HG03457 (cell line): Measurements from ENCODE around the gene LCMT1.
"Not testable (repeated sequence)": the region's sequence is repeated elsewhere in the genome, so short reads cannot be mapped to it uniquely, and the experiment has no call there.

ENCODE experiments used
- ATAC-seq: cut with Tn5 transposase; IDR thresholded peaks from one replicate; pipeline ENCODE4 v1.9.1; 2021; ENCODE audit warnings: moderate number of reproducible peaks; ENCODE audit not compliant: unreplicated experiment

Gene LCMT1

GRCh38 chr16:25140459-25140858, 28.9 kb downstream of the LCMT1 start:
- no peak for ATAC-seq

- no peak for ATAC-seq
Observed at GRCh38 chr16:25141648-25142047, 30.1 kb downstream of the LCMT1 start.

DNA sequence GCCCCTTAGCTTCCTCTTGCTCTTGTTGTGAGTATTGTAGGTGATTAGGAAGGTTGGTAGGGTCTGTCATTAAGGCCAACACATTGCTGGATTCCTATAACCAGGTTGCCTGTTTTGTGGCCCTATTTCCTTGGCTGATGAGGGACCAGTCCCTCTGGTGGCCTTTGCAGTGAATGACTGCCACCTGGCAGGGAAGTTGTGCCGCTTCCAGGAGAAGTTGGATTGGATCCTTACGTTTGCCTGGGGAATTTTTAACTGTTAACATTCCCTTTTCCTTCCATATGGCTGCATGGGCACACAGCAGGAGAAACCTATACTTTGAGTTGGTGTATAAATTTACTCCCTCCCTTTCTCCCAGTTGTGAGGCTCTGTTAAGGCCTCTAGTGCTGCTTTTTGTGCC, 32.4 kb downstream of the LCMT1 start:
- ATAC-seq, result no peak

DNA sequence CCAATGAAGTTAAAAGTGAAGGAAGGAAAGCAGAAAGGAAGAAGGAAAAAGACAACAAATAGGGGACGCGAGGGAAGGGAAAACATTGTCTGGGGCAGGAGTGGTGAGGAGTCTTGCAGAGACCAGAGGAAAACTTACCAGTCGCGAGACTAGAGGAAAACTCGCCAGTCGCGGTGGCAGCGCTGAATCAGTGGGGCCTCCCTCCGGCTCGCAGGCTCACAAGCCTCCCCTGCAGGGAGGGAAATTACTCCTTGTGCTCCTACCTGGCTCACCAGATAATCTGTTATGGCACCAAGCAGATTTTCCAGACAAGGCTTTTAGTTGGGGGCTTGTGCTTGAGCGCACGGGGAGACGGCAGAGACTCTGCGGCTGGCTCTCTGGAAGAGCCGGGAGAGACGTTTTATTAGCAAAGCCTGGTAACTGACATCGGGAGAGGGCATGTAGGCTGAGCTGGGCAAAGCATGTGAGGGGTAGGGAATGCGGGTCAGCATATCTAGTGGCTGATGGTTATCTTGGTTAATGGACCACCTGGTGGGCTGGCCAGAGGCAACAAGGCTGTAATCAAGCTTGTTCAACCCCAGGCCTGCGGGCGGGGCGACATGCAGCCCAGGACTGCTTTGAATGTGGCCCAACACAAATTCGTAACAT, 37.1 kb downstream of the LCMT1 start:
- ATAC-seq, result no peak

GRCh38 chr16:25151996-25152395, 40.5 kb downstream of the LCMT1 start:
- no peak for ATAC-seq

DNA sequence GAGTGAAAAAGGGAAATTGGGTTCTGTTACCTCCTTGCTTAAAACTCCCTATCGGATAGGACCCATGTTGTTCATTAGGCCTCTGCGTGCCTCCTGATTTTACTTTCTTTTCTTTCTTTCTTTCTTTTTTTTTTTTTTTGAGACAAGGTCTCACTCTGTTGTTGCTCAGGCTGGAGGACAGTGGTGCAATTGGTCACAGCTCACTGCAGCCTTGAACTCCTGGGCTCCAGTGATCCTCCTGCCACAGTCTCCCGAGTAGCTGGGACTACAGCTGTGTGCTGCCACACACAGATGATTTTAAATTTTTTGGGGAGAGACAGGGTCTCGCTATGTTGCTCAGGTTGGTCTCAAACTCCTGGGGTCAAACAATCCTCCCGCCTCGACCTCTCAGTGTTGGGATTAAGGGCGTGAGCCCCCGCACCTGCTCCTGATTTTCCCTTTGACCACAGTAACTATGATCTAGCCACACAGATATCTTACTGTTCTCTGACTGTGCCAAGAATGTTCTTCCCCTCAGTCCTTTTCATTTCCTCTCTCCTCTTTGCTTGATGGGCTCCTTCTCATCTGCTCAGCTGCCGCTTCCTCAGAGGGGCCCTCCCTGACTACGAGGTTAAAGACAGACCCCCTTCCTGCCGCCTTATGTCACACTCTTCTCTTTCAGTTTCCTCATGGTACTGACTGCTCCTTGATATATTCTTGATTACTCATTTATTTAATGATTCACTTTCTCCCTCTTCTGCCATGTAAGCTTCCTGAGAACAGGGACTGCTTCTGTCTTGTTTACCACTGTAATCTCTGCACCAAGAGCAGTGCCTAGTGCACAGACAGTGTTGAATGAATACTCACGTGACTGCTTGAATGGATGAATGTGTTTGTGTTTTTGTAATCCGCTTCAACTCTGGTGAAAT, 44.3 kb downstream of the LCMT1 start:
- ATAC-seq, result no peak

DNA sequence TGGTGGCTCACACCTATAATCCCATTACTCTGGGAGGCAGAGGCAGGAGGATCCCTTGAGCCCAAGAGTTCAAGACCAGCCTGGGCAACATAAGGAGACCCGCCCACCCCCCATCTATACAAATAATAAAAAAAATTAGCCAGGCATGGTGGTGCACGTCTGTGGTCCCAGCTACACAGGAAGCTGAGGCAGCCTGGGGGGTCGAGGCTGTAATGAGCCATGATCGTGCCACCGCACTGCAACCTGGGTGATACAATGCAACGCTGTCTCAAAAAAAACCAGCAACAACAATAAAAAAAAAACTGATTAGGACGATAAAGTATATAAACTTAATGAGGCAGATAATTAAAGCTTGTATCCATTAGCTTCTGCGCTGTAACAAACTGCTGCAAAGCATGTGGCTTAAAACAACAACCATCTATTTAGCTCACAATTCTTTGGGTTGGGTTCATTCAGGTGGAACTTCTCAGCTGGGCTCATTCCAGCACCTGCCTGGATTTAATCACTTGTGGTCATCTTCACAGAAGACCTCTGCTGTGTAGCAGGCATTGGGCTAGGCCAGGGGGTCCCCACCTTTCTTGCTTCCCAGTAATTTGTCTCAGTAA, 45.8 kb downstream of the LCMT1 start:
- ATAC-seq, result no peak

DNA sequence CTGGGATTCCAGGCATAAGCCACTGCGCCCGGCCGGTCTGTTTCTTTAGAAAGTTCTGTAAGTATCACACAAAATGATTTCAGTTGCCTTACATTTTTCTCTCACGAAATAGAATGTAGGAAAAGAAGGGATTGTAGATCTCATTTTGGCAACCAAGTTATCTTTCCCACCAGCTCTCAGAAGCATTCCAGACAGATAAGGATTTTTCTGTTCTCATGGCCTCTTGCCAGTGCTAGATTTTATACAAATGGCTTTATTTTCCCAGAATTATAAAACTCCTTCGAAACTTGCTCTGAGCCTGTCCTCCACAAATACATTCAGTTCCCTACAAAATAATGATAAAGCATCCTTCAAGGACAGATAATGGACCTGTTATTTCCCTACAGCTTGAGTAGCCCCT, 46.9 kb downstream of the LCMT1 start:
- ATAC-seq, result no peak

DNA sequence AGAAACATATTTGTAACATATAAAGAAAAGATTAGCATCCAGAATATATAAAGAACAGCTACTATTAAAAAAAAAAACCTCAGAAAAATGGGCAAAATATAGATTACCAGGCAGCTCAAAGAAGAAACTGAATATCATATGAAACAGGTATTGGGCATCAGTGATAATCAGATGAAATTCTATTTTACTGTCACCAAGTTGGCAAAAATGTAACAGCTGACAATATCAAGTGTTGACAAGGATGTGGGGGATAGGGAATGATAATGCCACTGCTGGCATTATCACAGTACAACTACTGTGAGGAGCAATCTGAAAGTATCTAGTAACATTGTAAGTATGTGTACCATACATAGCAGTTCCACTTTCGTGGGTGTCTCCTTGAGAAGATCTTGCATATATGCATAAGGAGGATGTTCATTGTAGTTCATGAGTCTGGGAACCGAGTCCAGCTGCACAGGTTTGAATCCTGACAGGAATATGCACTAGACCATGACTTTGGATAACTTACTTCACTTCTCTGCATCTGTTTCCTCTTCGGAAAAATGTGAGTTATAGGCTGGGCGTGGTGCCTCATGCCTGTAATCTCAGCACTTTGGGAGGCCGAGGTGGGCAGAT, 50.3 kb downstream of the LCMT1 start:
- ATAC-seq, result no peak

- ATAC-seq, result no peak
Observed at GRCh38 chr16:25163683-25164082, 52.1 kb downstream of the LCMT1 start.

GRCh38 chr16:25165284-25165683, 53.7 kb downstream of the LCMT1 start:
- no peak for ATAC-seq

DNA sequence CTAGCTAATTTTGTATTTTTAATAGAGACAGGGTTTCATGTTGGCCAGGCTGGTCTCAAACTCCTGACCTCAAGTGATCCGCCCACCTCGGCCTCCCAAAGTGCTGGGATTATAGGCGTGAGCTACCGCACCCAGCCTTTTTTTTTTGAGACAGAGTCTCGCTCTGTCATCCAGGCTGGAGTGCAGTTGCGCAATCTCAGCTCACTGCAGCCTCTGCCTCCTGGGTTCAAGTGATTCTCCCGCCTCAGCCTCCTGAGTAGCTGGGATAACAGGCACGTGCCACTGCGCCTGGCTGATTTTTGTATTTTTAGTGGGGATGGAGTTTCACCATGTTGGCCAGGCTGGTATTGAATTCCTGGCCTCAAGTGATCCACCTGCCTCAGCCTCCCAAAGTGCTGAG, 56.4 kb downstream of the LCMT1 start:
- ATAC-seq, result not testable (repeated sequence)

DNA sequence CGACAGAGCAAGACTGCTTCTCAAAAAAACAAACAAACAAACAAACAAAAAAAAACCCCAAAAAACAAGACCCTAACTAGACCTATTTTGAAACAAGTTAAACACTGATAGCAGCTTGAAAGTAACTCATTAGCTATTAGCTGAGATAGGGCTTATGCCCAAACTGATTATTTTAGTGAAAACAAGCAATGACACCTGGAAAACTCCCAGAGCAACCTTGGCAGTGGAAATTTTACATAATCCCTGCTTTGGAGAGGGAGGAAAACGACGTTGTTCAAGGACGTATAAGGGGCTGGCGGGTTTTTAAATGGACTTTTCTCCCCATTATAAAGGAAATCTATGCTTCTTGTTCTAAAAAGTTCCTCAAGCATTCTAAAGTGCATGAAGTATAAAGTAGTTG, 59.8 kb downstream of the LCMT1 start:
- no peak for ATAC-seq

DNA sequence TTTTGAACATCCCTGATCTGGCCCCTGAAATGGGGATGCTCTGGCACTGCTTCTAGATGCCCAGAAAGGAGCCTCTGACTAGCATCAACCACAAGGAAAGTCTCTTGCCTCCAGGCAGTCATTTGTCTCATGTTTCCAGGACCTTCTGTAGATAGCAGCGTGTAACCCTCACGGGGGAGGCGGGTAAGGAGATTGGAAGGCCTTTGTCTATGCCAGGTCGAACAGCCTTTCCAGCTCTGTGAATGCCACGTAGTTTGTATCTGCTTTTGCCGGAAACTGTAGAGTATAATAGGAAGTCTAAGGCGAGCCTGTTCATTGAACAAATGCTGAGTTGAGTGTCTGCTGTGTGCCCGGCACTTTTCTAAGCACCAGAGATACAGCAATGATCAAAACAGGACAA, 61.3 kb downstream of the LCMT1 start:
- no peak for ATAC-seq

DNA sequence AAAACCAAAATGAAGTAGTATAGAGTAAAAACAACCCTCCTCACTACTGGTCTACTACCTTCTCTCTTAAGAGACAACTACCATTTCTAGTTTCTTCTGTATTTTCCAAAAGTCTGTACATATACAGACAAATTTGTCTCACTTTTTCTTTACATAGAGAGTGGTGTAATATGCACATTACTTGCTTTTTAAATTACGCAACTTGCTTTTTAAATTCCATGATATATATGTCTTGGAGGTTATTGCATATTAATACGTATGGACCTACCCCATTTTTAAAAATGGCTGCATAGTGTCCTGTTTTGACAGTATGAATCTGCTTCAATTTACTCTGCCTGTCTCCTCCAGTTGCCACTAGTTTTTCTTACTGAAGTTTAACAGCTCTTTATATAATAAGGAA, 62.7 kb downstream of the LCMT1 start:
- no peak for ATAC-seq

- no peak for ATAC-seq
Observed at GRCh38 chr16:25176136-25176535, 64.6 kb downstream of the LCMT1 start.

GRCh38 chr16:25177512-25177830, 65.9 kb downstream of the LCMT1 start:
- ATAC-seq, result no peak

DNA sequence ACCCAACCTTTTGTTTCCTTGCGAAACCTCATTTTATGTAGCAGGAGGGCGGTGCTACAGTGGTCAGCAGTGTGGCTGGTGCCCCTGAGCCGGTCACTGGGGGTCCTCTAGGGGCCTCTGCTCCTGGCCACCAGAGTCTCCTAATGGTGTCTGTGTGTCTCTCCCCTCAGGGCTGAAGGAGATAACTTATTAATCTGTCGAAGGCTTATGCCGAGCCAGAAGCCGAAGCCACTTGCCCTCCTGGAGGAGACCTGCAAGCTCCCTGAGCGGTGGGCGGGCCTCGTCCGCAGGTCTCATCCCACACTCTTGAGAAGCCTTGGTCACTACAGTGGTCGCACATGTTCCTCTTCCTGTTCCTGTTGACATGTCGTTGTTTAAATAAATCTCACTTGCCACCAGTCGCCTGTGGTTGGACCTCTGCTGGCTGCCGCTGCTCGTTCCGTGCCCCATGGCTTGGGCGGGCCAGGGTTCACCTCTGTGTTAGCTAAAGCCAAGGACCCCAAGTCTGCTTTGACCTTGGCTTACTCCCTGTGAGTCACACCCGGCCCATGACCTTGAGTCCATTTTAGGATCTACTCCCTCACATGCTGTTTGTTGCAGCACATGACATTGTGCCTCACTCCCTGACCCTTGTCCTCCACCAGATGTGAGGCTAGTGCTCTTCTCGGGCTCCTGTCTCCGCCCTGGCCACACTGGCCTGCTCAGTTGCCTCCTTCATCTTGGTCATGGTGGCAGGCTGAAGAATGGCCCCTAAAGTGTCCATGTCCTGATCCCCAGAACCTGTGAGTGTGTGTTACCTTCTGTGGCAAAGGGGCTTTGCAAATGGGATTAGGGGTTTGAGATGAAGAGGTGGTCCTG, 66.5 kb downstream of the LCMT1 start:
- ATAC-seq, result no peak

GRCh38 chr16:25181236-25181635, 69.7 kb downstream of the LCMT1 start:
- ATAC-seq, result not testable (repeated sequence)

- no peak for ATAC-seq
Observed at GRCh38 chr16:25184771-25185170, 73.2 kb downstream of the LCMT1 start.

- ATAC-seq, result no peak
Observed at GRCh38 chr16:25187491-25187795, 75.9 kb downstream of the LCMT1 start.
